GM18858 (cell line): ENCODE measurements around the gene HES4.
"Not testable (repeated sequence)": the region's sequence is repeated elsewhere in the genome, so short reads cannot be mapped to it uniquely, and the experiment has no call there.

Experiments used
- ATAC-seq: cut with Tn5 transposase; IDR thresholded peaks from one replicate; pipeline ENCODE4 v1.9.1; 2021; ENCODE audit not compliant: unreplicated experiment

HES4 gene

GRCh38 chr1:1033731-1034438 lies 34.0 kb upstream of the HES4 start:
- no peak for ATAC-seq

GRCh38 chr1:1033009-1033587 lies 33.2 kb upstream of the HES4 start:
- peak; percentile 64 for ATAC-seq

GRCh38 chr1:1032424-1032823 lies 32.5 kb upstream of the HES4 start:
- no peak for ATAC-seq

- no peak for ATAC-seq
Measured at GRCh38 chr1:1031659-1032235, 31.9 kb upstream of the HES4 start.

GRCh38 chr1:1030867-1031658 lies 31.2 kb upstream of the HES4 start:
- ATAC-seq, result not testable (repeated sequence)

- ATAC-seq, result no peak
Measured at GRCh38 chr1:1027791-1028190, 27.9 kb upstream of the HES4 start.

GRCh38 chr1:1026599-1027413 lies 26.9 kb upstream of the HES4 start:
- ATAC-seq, result no peak

GRCh38 chr1:1025730-1026129 lies 25.8 kb upstream of the HES4 start:
- no peak for ATAC-seq

GRCh38 chr1:1024771-1025699 lies 25.1 kb upstream of the HES4 start:
- no peak for ATAC-seq

GRCh38 chr1:1024149-1024770 lies 24.4 kb upstream of the HES4 start:
- no peak for ATAC-seq

GRCh38 chr1:1023700-1024099 lies 23.8 kb upstream of the HES4 start:
- ATAC-seq, result no peak

- no peak for ATAC-seq
Measured at GRCh38 chr1:1022302-1023009, 22.6 kb upstream of the HES4 start.

GRCh38 chr1:1021920-1022259 lies 22.0 kb upstream of the HES4 start:
- no peak for ATAC-seq

- no peak for ATAC-seq
Measured at GRCh38 chr1:1021010-1021919, 21.4 kb upstream of the HES4 start.

- ATAC-seq, result no peak
Measured at GRCh38 chr1:1020415-1021009, 20.6 kb upstream of the HES4 start.

GRCh38 chr1:1020000-1020404 lies 20.1 kb upstream of the HES4 start, which contains the start of gene AGRN:
Gene AGRN (plus strand): TSS chr1:1020120. CDS start chr1:1020173, 53 bp downstream.
- ATAC-seq, result peak; percentile 25
